HepG2 (cell line): ENCODE data around the gene DSTN. TPM values are rescaled to one million over a fixed set of nuclear protein-coding genes. Genes with fewer than 3 reads are reported as not detected.

ENCODE experiments used
- CC2D1A ChIP-seq: sonication (generic); formaldehyde crosslinking; IDR thresholded peaks from 2 replicates; pipeline ENCODE4 v1.8.1; 2023; ENCODE audit warnings: mild to moderate bottlenecking, missing genetic modification reagents
- E2F2 ChIP-seq: sonication (generic); formaldehyde crosslinking; IDR thresholded peaks from 2 replicates; pipeline ENCODE4 v1.4.0; 2020; ENCODE audit warnings: missing genetic modification reagents, borderline replicate concordance
- HNRNPL ChIP-seq: fragments of 200-400 bp; formaldehyde crosslinking; IDR thresholded peaks from 2 replicates; pipeline ENCODE4 v1.6.1; 2017; ENCODE audit warnings: mild to moderate bottlenecking, low read depth, low read length
- NFKBIZ ChIP-seq: IDR thresholded peaks from 2 replicates; pipeline ENCODE4 v1.6.1; 2018; ENCODE audit warnings: missing genetic modification reagents, missing compliant biosample characterization
- PAF1 ChIP-seq: IDR thresholded peaks from 2 replicates; pipeline ENCODE4 v1.6.1; 2016; ENCODE audit warnings: missing genetic modification reagents, missing compliant biosample characterization
- PHB2 ChIP-seq: fragments of 450-650 bp; IDR thresholded peaks from 2 replicates; pipeline ENCODE4 v1.6.1; 2018; ENCODE audit not compliant: partially characterized antibody
- POLR2AphosphoS2 ChIP-seq: IDR thresholded peaks from 2 replicates; pipeline ENCODE4 v1.6.1; 2011; ENCODE audit warnings: low read depth, low read length, improper control_type of control experiment
- SCMH1 ChIP-seq: sonication (generic); formaldehyde crosslinking; IDR thresholded peaks from 2 replicates; pipeline ENCODE4 v1.9.0; 2021; ENCODE audit warnings: missing genetic modification reagents, mild to moderate bottlenecking, borderline replicate concordance
- SMAD1 ChIP-seq: sonication (generic); formaldehyde crosslinking; IDR thresholded peaks from 2 replicates; pipeline ENCODE4 v1.4.0; 2020; ENCODE audit warnings: missing genetic modification reagents, low read depth, mild to moderate bottlenecking, borderline replicate concordance
- SP5 ChIP-seq: IDR thresholded peaks from 2 replicates; pipeline ENCODE4 v1.6.1; 2016; ENCODE audit warnings: low read depth, borderline replicate concordance
- SRSF1 ChIP-seq: fragments of 200-400 bp; formaldehyde crosslinking; optimal IDR thresholded peaks from 2 replicates; pipeline ENCODE3; 2017; ENCODE audit warnings: mild to moderate bottlenecking, low read depth, low read length, moderate library complexity
- TARDBP ChIP-seq: sonication (generic); formaldehyde crosslinking; IDR thresholded peaks from 2 replicates; pipeline ENCODE4 v1.8.0; 2022; ENCODE audit warnings: mild to moderate bottlenecking, missing genetic modification reagents
- THAP9 ChIP-seq: sonication (generic); formaldehyde crosslinking; IDR thresholded peaks from 2 replicates; pipeline ENCODE4; 2020; ENCODE audit warnings: missing genetic modification reagents, mild to moderate bottlenecking, borderline replicate concordance
- ZBTB38 ChIP-seq: sonication (generic); formaldehyde crosslinking; IDR thresholded peaks from 2 replicates; pipeline ENCODE4 v1.5.1; 2020; ENCODE audit warnings: mild to moderate bottlenecking, missing genetic modification reagents
- ZC3H4 ChIP-seq: sonication (generic); formaldehyde crosslinking; IDR thresholded peaks from 2 replicates; pipeline ENCODE4 v1.4.0; 2020; ENCODE audit warnings: missing genetic modification reagents, borderline replicate concordance
- ZMYM3 ChIP-seq: sonication (generic); formaldehyde crosslinking; IDR thresholded peaks from 2 replicates; pipeline ENCODE4 v1.5.1; 2020; ENCODE audit warnings: mild to moderate bottlenecking, missing genetic modification reagents
- ZNF10 ChIP-seq: sonication (generic); formaldehyde crosslinking; IDR thresholded peaks from 2 replicates; pipeline ENCODE4 v1.4.0; 2020; ENCODE audit warnings: mild to moderate bottlenecking, low read depth, missing genetic modification reagents, borderline replicate concordance
- ZNF256 ChIP-seq: sonication (generic); formaldehyde crosslinking; conservative IDR thresholded peaks from 2 replicates; pipeline ENCODE4 v1.4.0; 2020; ENCODE audit warnings: missing genetic modification reagents
- ZNF44 ChIP-seq: sonication (generic); formaldehyde crosslinking; IDR thresholded peaks from 2 replicates; pipeline ENCODE4 v1.5.1; 2020; ENCODE audit warnings: mild to moderate bottlenecking, missing genetic modification reagents
- ZNF446 ChIP-seq: sonication (generic); formaldehyde crosslinking; IDR thresholded peaks from 2 replicates; pipeline ENCODE4 v1.5.0; 2020; ENCODE audit warnings: mild to moderate bottlenecking, missing genetic modification reagents
- ZNF619 ChIP-seq: sonication (generic); formaldehyde crosslinking; IDR thresholded peaks from 2 replicates; pipeline ENCODE4 v1.4.0; 2020; ENCODE audit warnings: mild to moderate bottlenecking, missing genetic modification reagents
- ZNF761 ChIP-seq: sonication (generic); formaldehyde crosslinking; conservative IDR thresholded peaks from 2 replicates; pipeline ENCODE4 v1.4.0; 2020; ENCODE audit warnings: mild to moderate bottlenecking, missing genetic modification reagents
- ZNF772 ChIP-seq: sonication (generic); formaldehyde crosslinking; IDR thresholded peaks from 2 replicates; pipeline ENCODE4 v1.5.0; 2020; ENCODE audit warnings: mild to moderate bottlenecking, missing genetic modification reagents
- ZNF784 ChIP-seq: sonication (generic); formaldehyde crosslinking; IDR thresholded peaks from 2 replicates; pipeline ENCODE4 v1.5.1; 2020; ENCODE audit warnings: missing genetic modification reagents, mild to moderate bottlenecking, borderline replicate concordance
- polyA plus RNA-seq, 8 experiments: library from polyadenylated mRNA; depleted of rRNA in 3 of 8; stranded (reverse) in 7 of 8; unstranded in 1 of 8; fragments of >200 nt; fragmentation: Illumina TruSeq in 4 of 8; extraction: Trizol in 4 of 8; gene quantifications; 2 replicates each; pipeline versions ENCODE4 v1.2.1 to v1.2.3, GENCODE V29; 2011 to 2016; ENCODE audit warnings: low read depth in 4 of 8, missing spikeins in 1 of 8, mixed read lengths in 1 of 8; ENCODE audit not compliant: insufficient read depth in 1 of 8
- total RNA-seq, 5 experiments: library from RNA; depleted of rRNA; stranded (reverse); fragments of >200 nt; fragmentation: Illumina TruSeq; extraction: Trizol; gene quantifications; 2 replicates each; pipeline ENCODE4 v1.2.3, GENCODE V29; 2016; ENCODE audit warnings: low read depth in 1 of 5

DSTN gene
- total and polyA plus RNA-seq, 2 of the 13 experiments (the other 11 are each of a cell fraction or from before 2014, with no cell fraction given): 27.6 to 106 TPM

GRCh38 chr20:17612287-17612991 is 42.6 kb downstream of the DSTN start (continued):
- TF ChIP-seq E2F2 (0 out of 2 replicates have a peak, but pooled peaks have one; percentile 32), TARDBP (CRISPR knock-in tag) (peak; percentile 70; the same call in 1 of the 2 replicates), CC2D1A (CRISPR knock-in tag) (peak; percentile 81; the same call in 1 of the 2 replicates), ZNF44 (no peak), NFKBIZ (CRISPR knock-in tag) (no peak), ZC3H4 (CRISPR knock-in tag) (no peak), ZMYM3 (CRISPR knock-in tag) (0 out of 2 replicates have a peak, but pooled peaks have one; percentile 43), SRSF1 (peak; percentile 46), PHB2 (no peak), THAP9 (CRISPR knock-in tag) (peak; percentile 66), SCMH1 (CRISPR knock-in tag) (no peak), HNRNPL (0 out of 2 replicates have a peak, but pooled peaks have one; percentile 13), ZBTB38 (0 out of 2 replicates have a peak, but pooled peaks have one; percentile 51), SP5 (no peak), ZNF784 (CRISPR knock-in tag) (peak; percentile 63; the same call in 1 of the 2 replicates), ZNF761 (no peak), PAF1 (CRISPR knock-in tag) (peak; percentile 69; the same call in 1 of the 2 replicates), ZNF256 (CRISPR knock-in tag) (0 out of 2 replicates have a peak, but pooled peaks have one; percentile 54), ZNF446 (CRISPR knock-in tag) (no peak), ZNF619 (CRISPR knock-in tag) (0 out of 2 replicates have a peak, but pooled peaks have one; percentile 27), ZNF10 (CRISPR knock-in tag) (no peak), POLR2AphosphoS2 (peak; percentile 16; the same call in 1 of the 2 replicates), SMAD1 (CRISPR knock-in tag) (peak; percentile 86; the same call in 1 of the 2 replicates), ZNF772 (CRISPR knock-in tag) (peak; percentile 21; the same call in 1 of the 2 replicates)
